ENCODE results near the gene DCAF12L1.

DNA sequence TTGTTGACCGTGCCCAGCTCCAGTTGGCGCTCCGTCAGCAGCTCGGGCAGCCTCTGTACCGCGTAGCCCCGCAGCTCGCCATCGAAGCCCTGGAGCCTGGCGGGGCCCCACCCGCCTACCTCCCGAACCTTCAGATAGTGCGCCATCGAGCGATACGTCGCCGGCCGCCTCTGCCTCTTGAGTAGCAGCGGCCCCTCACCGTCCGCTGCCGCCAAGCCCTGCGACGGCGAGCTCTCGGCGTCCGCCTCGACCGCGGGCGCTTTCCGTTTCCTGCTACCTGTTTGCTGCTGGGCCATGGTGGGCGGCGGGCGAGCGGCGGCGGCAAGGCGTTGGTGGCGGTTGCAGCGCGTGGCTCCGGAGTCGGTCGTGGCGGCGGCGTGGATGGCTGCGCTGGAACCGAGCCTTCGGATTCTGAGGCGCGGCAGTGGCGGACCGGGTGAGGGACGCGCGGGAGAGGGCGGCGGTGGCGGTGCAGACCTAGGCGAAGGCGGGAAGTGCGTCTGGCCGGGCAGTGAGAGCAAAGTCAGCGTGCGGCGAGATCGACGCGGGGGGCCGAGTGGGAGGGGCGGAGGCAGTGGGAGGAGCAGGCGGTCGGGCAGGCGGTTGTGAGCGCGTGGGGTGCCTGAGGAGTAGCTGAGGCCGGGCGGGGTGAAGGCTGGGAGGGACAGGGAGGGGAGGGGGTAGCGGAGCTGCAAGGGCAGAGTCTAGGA, at the start of gene DCAF12L1:
- TF ChIP-seq ZFX (CRISPR knock-in tag; IDR thresholded peaks at IDR 0.05) = no peak
- no peak for TF ChIP-seq POLR2AphosphoS5 (IDR thresholded peaks at IDR 0.05; ENCODE audit: control insufficient read depth, insufficient read depth, low read depth, low read length)
- no peak for TF ChIP-seq CBX8 (IDR thresholded peaks at IDR 0.05; ENCODE audit: borderline replicate concordance, extremely low read depth, low read depth, low read length, poor library complexity, severe bottlenecking)
- TF ChIP-seq POLR2A (conservative IDR thresholded peaks at IDR 0.05) = no peak
- TF ChIP-seq HMGXB4 (CRISPR knock-in tag; IDR thresholded peaks at IDR 0.05) = no peak
- no peak for TF ChIP-seq MAZ (CRISPR knock-in tag; conservative IDR thresholded peaks at IDR 0.05 in 1 of 2, IDR thresholded peaks at IDR 0.05 in 1 of 2)
- TF ChIP-seq FOS (IDR thresholded peaks at IDR 0.05; ENCODE audit: extremely low read depth, insufficient read length) = no peak
- no peak for TF ChIP-seq ZNF134 (CRISPR knock-in tag; conservative IDR thresholded peaks at IDR 0.05)
- TF ChIP-seq TAF1 (IDR thresholded peaks at IDR 0.05; ENCODE audit: control insufficient read depth, extremely low read depth, insufficient read depth, low read length, severe bottlenecking) = no peak
- no peak for TF ChIP-seq CTCF (IDR thresholded peaks at IDR 0.05 in 2 of 3, conservative IDR thresholded peaks at IDR 0.05 in 1 of 3; ENCODE audit: insufficient read depth in 2 of 3, low read depth in 1 of 3, low read length in 3 of 3)
- no peak for TF ChIP-seq OTX1 (CRISPR knock-in tag; IDR thresholded peaks at IDR 0.05)
